GM12873 (cell line): ENCODE data around the gene MB.

Experiments
- CTCF ChIP-seq: IDR thresholded peaks from 2 replicates; pipeline ENCODE4 v1.5.1; 2012; ENCODE audit warnings: low read depth, mild to moderate bottlenecking, moderate library complexity, low read length, control low read depth; ENCODE audit not compliant: insufficient read depth; ENCODE audit errors: missing control alignments

Gene MB

GRCh38 chr22:35617137-35617755, at the start of gene MB:
Gene MB (minus strand): TSS chr22:35617329. CDS start chr22:35617257, 72 bp downstream.
- no peak for TF ChIP-seq CTCF

- TF ChIP-seq CTCF: no peak
These were observed 47.9 kb upstream of the MB start for GRCh38 chr22:35664955-35665587.

DNA sequence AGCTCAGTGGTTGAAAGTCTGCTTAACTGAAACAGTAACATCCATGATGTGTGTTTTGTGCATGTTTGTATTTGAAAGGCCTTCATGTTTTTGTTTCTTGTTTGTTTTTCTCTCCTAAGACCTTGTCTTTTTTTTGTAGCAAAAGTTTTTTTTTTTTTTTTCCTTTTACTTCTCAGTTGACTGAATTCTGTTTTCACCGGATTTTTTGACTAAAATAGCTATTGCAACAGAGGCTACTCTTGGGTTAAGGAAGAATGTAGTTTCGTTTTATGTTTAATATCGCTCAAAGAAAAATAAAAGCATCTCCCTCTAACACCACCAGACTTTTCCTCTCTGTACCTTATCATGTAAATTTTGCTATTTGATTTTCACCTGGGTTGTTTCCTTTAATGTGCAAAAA, 46.2 kb upstream of the MB start:
- no peak for TF ChIP-seq CTCF

- no peak for TF ChIP-seq CTCF
These were observed 45.8 kb upstream of the MB start for GRCh38 chr22:35662914-35663313.

GRCh38 chr22:35661464-35661863, 44.3 kb upstream of the MB start:
- no peak for TF ChIP-seq CTCF

DNA sequence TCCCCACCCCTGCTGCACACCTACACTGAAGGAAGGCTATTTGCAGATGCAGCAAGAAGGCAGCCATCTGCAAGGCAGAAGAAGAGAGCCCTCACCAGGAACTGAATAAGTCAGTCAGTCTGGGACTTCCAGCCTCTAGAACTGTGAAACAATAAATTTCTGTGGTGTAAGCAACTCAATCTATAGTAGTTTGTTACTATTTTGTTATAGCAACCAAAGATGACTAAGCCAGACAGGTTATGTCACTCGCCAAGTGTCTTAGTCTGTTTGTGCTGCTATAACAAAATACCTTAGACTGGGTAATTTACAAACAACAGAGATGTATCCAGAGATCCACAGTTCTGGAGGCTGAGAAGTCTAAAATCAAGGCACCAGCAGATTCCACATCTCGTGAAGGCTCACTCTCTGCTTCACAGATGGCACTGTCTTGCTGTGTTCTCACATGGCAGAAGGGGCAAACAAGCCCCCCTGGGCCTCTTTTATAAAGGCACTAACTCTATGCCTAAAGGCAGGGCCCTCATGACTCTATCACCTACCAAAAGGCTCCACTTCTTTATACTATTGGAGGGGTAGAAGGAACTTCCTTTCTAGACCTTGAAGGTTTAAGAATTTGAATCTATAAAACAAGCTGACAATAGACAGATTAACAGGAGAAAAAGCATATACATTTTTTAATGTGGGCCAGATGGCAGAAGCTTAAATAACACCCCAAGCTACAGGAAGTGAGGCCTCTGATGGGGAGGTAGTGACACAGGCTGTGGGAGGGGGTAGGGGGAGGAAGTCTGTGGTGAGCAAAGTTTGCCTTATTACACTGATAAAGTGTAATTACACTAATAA, 43.4 kb upstream of the MB start:
- no peak for TF ChIP-seq CTCF
